DMS79 (cell line): ENCODE results near the gene SYT11.
"Not testable (repeated sequence)": the region's sequence is repeated elsewhere in the genome, so short reads cannot be mapped to it uniquely, and the experiment has no call there.

Source experiments
- DNase-seq: peaks from one replicate; lab custom pipeline; 2025; lab: John Stamatoyannopoulos, UW

Gene SYT11

GRCh38 chr1:155859234-155859829, at the start of gene SYT11:
SYT11 (plus strand) TSS chr1:155859567; CDS start chr1:155859762, 195 bp downstream.
- DNase-seq, result peak; percentile 95

GRCh38 chr1:155812878-155813277, 46.5 kb upstream of the SYT11 start:
- DNase-seq, result no peak

- no peak for DNase-seq
Measured at GRCh38 chr1:155813672-155814071, 45.7 kb upstream of the SYT11 start.

- DNase-seq, result no peak
Measured at GRCh38 chr1:155816351-155816750, 43.0 kb upstream of the SYT11 start.

- no peak for DNase-seq
Measured at GRCh38 chr1:155827450-155827849, 31.9 kb upstream of the SYT11 start.

- DNase-seq, result no peak
Measured at GRCh38 chr1:155831279-155831976, 27.9 kb upstream of the SYT11 start.

- DNase-seq, result no peak
Measured at GRCh38 chr1:155833665-155834295, 25.6 kb upstream of the SYT11 start.

GRCh38 chr1:155834296-155834926, 25.0 kb upstream of the SYT11 start:
- no peak for DNase-seq

- not testable (repeated sequence) for DNase-seq
Measured at GRCh38 chr1:155834927-155835399, 24.4 kb upstream of the SYT11 start.

- no peak for DNase-seq
Measured at GRCh38 chr1:155835548-155835947, 23.8 kb upstream of the SYT11 start.

GRCh38 chr1:155840386-155840785, 19.0 kb upstream of the SYT11 start:
- DNase-seq, result no peak

- DNase-seq, result no peak
Measured at GRCh38 chr1:155844860-155845421, 14.4 kb upstream of the SYT11 start.

- no peak for DNase-seq
Measured at GRCh38 chr1:155847823-155848529, 11.4 kb upstream of the SYT11 start.

- no peak for DNase-seq
Measured at GRCh38 chr1:155850345-155850744, 9.0 kb upstream of the SYT11 start.

- DNase-seq, result no peak
Measured at GRCh38 chr1:155856257-155856974, 3.0 kb upstream of the SYT11 start.

- DNase-seq, result peak; percentile 84
Measured at GRCh38 chr1:155856975-155857930, 2.1 kb upstream of the SYT11 start, which contains the start of gene GON4L. GON4L (minus strand) TSS chr1:155857214; CDS start chr1:155853780, 3,434 bp downstream.

- DNase-seq, result no peak
Measured at GRCh38 chr1:155858800-155859233, 550 bp upstream of the SYT11 start.

- peak; percentile 76 for DNase-seq
Measured at GRCh38 chr1:155859881-155860871, 809 bp downstream of the SYT11 start.
